HUES6 (cell line): Measurements from ENCODE around the gene ST6GALNAC4.

ENCODE experiments used
- H3K27ac ChIP-seq: 2 replicates; pipeline ENCODE4 v1.7.0; 2013; ENCODE audit warnings: low read depth, mild to moderate bottlenecking, low read length, inconsistent platforms
- H3K27me3 ChIP-seq: 2 replicates; pipeline ENCODE4 v1.6.1; 2013; ENCODE audit warnings: low read length; ENCODE audit not compliant: control insufficient read depth, insufficient read depth
- H3K36me3 ChIP-seq: 2 replicates; pipeline ENCODE4 v1.6.1; 2013; ENCODE audit warnings: low read length; ENCODE audit not compliant: control insufficient read depth, insufficient read depth
- H3K4me1 ChIP-seq: 2 replicates; pipeline ENCODE4 v1.6.1; 2013; ENCODE audit warnings: low read length; ENCODE audit not compliant: control insufficient read depth, insufficient read depth
- H3K4me3 ChIP-seq: 2 replicates; pipeline ENCODE4 v1.5.1; 2013; ENCODE audit warnings: low read depth, low read length
- H3K9ac ChIP-seq: one replicate; pipeline ENCODE4 v1.6.1; 2013; ENCODE audit warnings: mild to moderate bottlenecking, low read length
- H3K9me3 ChIP-seq: 2 replicates; pipeline ENCODE4 v1.6.1; 2013; ENCODE audit warnings: low read depth, low read length; ENCODE audit not compliant: control insufficient read depth, insufficient read depth

The ST6GALNAC4 gene

GRCh38 chr9:127927201-127927987 is 10.6 kb upstream of the ST6GALNAC4 start:
- Histone ChIP-seq H3K9ac (peak overlapping the region; percentile 0), H3K9me3 (no peaks in the 10 kb centered on the region), H3K27me3 (peaks cover 50% of the 10 kb centered on the region), H3K4me1 (peaks cover 36% of the 10 kb centered on the region), H3K27ac (no peak overlapping the region), H3K4me3 (peak overlapping the region; percentile 70), H3K36me3 (no peaks in the 10 kb centered on the region)

GRCh38 chr9:127926906-127927200 is 10.0 kb upstream of the ST6GALNAC4 start:
- H3K4me1 ChIP-seq = peaks cover 36% of the 10 kb centered on the region
- H3K27me3 ChIP-seq = peaks cover 55% of the 10 kb centered on the region
- H3K27ac ChIP-seq = no peak overlapping the region
- H3K9ac ChIP-seq = peak overlapping the region; percentile 0
- peak overlapping the region; percentile 70 for H3K4me3 ChIP-seq
- H3K36me3 ChIP-seq = no peaks in the 10 kb centered on the region
- no peaks in the 10 kb centered on the region for H3K9me3 ChIP-seq

GRCh38 chr9:127925959-127926905 is 9.4 kb upstream of the ST6GALNAC4 start:
- Histone ChIP-seq H3K27ac (no peak overlapping the region), H3K4me3 (peak overlapping the region; percentile 70), H3K9me3 (no peaks in the 10 kb centered on the region), H3K4me1 (peaks cover 30% of the 10 kb centered on the region), H3K27me3 (peaks cover 59% of the 10 kb centered on the region), H3K9ac (peak overlapping the region; percentile 0), H3K36me3 (no peaks in the 10 kb centered on the region)

- Histone ChIP-seq H3K27ac (no peak overlapping the region), H3K9me3 (no peaks in the 10 kb centered on the region)
These were observed 8.0 kb upstream of the ST6GALNAC4 start for GRCh38 chr9:127924736-127925444.

GRCh38 chr9:127923771-127924170 is 6.9 kb upstream of the ST6GALNAC4 start:
- no peak overlapping the region for H3K9ac ChIP-seq
- H3K9me3 ChIP-seq = no peaks in the 10 kb centered on the region
- peaks cover 47% of the 10 kb centered on the region for H3K27me3 ChIP-seq
- H3K27ac ChIP-seq = no peak overlapping the region
- H3K4me1 ChIP-seq = peaks cover 17% of the 10 kb centered on the region
- no peaks in the 10 kb centered on the region for H3K36me3 ChIP-seq
- no peak overlapping the region for H3K4me3 ChIP-seq

More at GRCh38 chr9:127924736-127925444, 8.0 kb upstream of the ST6GALNAC4 start:
- no peak overlapping the region for H3K9ac ChIP-seq
- no peak overlapping the region for H3K4me3 ChIP-seq
- no peaks in the 10 kb centered on the region for H3K36me3 ChIP-seq
- peaks cover 59% of the 10 kb centered on the region for H3K27me3 ChIP-seq
- H3K4me1 ChIP-seq = peaks cover 22% of the 10 kb centered on the region

GRCh38 chr9:127923046-127923445 is 6.2 kb upstream of the ST6GALNAC4 start:
- no peaks in the 10 kb centered on the region for H3K36me3 ChIP-seq
- no peaks in the 10 kb centered on the region for H3K9me3 ChIP-seq
- peaks cover 15% of the 10 kb centered on the region for H3K4me1 ChIP-seq
- peaks cover 40% of the 10 kb centered on the region for H3K27me3 ChIP-seq
- H3K4me3 ChIP-seq = no peak overlapping the region
- H3K9ac ChIP-seq = no peak overlapping the region
- no peak overlapping the region for H3K27ac ChIP-seq

GRCh38 chr9:127921557-127922120 is 4.8 kb upstream of the ST6GALNAC4 start:
- Histone ChIP-seq H3K4me3 (peak overlapping the region; percentile 34), H3K36me3 (no peaks in the 10 kb centered on the region), H3K27ac (no peak overlapping the region), H3K9ac (no peak overlapping the region), H3K27me3 (peaks cover 28% of the 10 kb centered on the region), H3K4me1 (peaks cover 15% of the 10 kb centered on the region), H3K9me3 (no peaks in the 10 kb centered on the region)

- H3K9ac ChIP-seq = no peak overlapping the region
- H3K27ac ChIP-seq = no peak overlapping the region
- no peaks in the 10 kb centered on the region for H3K9me3 ChIP-seq
- peaks cover 30% of the 10 kb centered on the region for H3K27me3 ChIP-seq
- H3K36me3 ChIP-seq = no peaks in the 10 kb centered on the region
- no peak overlapping the region for H3K4me3 ChIP-seq
- peaks cover 19% of the 10 kb centered on the region for H3K4me1 ChIP-seq
These were observed 4.0 kb upstream of the ST6GALNAC4 start for GRCh38 chr9:127920794-127921193.

- H3K27me3 ChIP-seq = peaks cover 21% of the 10 kb centered on the region
- no peaks in the 10 kb centered on the region for H3K9me3 ChIP-seq
- no peak overlapping the region for H3K4me3 ChIP-seq
- H3K9ac ChIP-seq = no peak overlapping the region
- H3K4me1 ChIP-seq = peaks cover 19% of the 10 kb centered on the region
- no peaks in the 10 kb centered on the region for H3K36me3 ChIP-seq
- H3K27ac ChIP-seq = no peak overlapping the region
These were observed 2.5 kb upstream of the ST6GALNAC4 start for GRCh38 chr9:127919253-127919815.
